Stimulated activated CD4-positive, alpha-beta T cell treated with anti-CD3 and anti-CD28 coated beads, Interleukin-2, amount 100 ng/mL, for 4 hours (primary cell): ENCODE data around the gene MESD.

ENCODE experiments used
- DNase-seq: peaks from one replicate; pipeline ENCODE4 v3.0.0-alpha.2; 2020; ENCODE audit warnings: low read depth

The MESD gene

GRCh38 chr15:80989518-80990478, at the start of gene MESD:
Gene MESD, minus strand, starts transcription at chr15:80989819. Its CDS starts 28 bp downstream, at chr15:80989791.
- peak; percentile 96 for DNase-seq

GRCh38 chr15:81038975-81039607, 49.5 kb upstream of the MESD start:
- no peak for DNase-seq

DNA sequence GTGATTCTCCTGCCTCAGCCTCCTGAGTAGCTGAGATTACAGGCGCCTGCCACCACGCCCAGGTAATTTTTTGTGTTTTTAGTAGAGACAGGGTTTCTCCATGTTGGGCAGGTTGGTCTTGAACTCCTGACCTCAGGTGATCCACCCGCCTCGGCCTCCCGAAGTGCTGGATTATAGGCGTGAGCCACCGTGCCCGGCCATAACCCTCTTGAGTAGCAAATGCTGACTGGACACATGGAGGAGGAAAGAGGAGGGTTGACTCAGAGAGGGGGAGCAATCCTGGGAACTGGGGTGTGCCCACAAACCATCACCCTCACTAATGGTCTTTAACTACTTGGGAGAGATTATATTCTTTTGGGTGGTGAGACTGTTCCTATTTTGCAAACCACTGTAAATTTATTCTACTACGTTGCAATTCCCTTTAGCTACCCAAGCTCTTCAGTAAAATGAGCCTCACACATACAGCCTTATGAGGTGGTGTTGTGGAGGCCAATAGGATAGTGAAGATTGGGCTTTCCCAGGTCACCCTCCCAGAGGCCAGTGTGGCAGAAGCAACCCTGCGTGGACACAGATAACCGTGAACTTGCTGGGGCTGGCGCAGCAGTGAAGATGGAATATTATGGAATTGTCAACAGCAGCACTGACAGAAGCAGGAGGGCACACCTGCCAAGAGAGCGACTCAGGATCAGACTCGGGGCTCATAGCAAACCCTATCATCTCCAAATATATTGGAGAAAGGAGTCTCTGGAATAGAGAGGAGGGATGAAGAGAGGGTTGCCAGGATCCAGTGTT, 48.5 kb upstream of the MESD start:
- DNase-seq: no peak

GRCh38 chr15:81033508-81033907, 43.9 kb upstream of the MESD start:
- no peak for DNase-seq

DNA sequence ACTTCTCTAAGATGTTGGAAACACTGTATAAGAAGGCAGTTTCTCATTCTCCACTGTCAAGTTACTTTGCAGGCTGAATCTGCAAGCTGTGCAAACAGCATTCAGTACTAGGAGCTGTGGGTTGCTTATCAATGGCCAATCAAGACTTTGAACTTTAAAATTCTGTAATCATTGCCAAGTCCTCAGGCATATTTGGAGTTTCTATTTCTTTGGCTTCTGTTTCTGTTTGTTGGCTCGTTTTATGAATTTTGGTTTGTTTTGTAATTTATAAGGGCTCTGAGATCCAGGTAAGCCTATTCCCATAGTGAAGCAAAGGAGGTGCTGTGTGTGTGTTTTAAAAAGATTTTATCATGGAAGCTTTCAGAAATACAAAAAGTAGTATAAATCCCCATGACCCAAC, 43.2 kb upstream of the MESD start:
- no peak for DNase-seq

DNA sequence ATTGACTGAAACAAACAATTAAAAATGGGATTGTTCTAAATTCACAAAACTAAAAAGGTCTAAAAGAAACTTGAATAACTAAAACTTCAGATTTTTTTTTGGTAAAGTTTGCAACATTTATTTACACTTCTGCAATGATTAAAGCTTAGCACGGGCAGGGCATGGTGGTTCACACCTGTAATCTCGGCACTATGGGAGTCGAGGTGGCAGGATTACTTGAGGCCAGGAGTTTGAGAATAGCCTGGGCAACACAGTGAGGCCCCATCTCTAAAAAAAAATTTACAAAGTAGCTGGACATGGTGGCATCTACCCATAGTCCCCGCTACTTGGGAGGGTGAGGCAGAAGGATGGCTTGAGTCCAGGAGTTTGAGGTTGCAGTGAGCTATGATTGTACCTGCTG, 42.7 kb upstream of the MESD start:
- no peak for DNase-seq

DNA sequence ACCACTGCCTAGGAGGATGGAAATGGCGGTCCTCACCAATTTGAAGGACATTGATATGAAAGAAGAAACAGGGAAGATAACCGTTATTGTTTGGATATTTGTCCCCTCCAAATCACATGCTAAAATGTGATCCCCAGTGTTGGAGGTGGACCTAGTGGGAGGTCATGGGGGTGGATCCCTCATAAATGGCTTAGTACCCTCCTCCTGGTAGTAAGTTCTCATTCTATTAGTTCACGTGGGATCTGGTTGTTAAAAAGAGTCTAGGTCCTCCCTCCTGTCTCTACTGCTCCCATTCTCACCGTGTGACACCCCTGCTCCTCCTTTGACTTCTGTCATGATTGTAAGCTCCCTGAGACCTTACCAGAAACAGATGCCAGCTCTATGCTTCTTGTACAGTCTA, 41.6 kb upstream of the MESD start:
- DNase-seq: no peak

DNA sequence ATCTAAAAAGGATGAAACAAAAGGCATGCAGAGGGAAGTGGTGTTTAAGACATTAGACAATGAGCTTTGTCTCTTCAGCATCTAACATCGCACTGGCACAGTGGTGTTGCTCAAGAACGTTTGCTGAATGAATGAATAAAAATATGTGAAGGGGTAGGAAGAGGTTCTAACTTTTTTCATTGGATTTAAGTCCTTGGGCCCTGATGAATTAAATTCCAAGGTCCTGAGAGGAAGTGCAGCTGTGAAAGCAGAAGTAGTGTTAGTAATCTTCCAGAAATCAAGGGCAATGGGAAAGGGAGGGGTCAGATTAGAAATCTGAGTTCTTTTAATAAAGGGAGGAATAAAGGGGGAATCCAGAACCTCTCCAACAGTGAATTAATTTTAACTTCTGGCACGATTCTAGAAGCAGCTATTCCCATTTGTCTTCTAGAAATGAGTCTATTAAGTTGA, 40.7 kb upstream of the MESD start:
- no peak for DNase-seq

- no peak for DNase-seq
Observed at GRCh38 chr15:81029414-81030300, 40.0 kb upstream of the MESD start.

DNA sequence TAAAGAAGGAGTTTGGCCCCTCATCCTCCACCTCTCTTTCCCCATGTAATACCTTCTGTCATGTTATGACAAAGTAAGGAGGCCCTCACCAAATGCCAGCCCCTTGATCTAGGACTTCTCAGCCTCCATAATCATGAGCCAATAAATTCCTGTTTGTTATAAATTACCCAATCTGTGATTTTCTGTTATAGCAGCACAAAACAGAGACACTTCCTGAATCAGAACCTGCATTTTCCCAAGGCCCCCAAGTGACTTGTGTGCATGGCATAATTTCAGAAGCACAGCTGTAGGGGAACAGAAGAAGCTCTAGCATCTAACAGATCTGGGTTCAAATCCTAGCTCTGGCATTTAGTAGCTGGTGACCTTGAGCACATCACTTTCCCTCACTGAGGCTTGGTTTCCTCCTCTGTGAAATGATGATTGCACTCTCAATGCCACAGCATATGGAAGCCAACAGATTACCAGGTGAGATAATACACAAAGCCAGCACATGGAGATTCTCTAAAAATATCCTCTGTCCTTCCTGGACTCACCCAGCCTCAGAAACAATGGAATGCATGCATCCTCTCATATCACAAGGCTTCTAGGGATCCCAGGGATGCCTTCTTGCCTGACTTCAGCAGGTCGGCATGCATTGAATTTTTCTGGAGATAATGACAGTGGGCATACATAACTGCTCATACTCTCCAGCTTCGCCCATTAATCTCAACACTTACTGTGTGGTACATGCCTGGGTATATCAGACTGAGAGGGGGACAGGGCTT, 37.4 kb upstream of the MESD start:
- DNase-seq: no peak

DNA sequence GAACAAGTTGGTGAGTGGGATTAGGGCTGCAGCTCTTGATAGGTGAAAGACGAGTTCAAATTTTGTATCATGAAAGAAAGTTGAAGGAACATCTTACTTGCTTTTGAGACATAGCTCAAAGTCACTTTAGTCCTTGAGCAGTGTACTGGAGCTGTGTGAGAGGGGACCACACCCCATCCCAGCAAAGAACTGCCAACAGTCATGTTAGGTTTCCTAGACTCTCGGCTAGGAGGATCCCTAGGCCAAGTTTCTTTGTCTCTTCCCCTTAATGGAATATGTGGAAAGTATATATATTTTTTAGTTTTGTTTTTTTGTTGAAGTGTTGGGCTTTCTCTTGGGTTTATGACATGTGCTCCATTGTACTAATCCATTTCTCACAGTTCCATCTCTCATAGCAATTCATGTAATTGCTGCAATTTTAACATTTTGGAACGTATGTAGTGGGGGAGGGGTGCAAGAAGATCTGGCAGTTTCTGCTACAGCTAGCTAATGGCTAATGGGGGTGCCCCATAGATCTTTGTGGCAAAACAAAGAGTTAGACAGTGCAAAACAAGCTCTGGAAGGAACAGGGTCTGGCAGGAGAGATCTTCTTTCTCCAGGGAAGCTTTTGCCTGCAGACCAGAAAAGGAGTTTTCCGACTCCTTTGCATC, 36.2 kb upstream of the MESD start:
- no peak for DNase-seq

GRCh38 chr15:81024936-81025335, 35.3 kb upstream of the MESD start:
- DNase-seq: no peak

GRCh38 chr15:81024265-81024872, 34.8 kb upstream of the MESD start:
- no peak for DNase-seq

DNA sequence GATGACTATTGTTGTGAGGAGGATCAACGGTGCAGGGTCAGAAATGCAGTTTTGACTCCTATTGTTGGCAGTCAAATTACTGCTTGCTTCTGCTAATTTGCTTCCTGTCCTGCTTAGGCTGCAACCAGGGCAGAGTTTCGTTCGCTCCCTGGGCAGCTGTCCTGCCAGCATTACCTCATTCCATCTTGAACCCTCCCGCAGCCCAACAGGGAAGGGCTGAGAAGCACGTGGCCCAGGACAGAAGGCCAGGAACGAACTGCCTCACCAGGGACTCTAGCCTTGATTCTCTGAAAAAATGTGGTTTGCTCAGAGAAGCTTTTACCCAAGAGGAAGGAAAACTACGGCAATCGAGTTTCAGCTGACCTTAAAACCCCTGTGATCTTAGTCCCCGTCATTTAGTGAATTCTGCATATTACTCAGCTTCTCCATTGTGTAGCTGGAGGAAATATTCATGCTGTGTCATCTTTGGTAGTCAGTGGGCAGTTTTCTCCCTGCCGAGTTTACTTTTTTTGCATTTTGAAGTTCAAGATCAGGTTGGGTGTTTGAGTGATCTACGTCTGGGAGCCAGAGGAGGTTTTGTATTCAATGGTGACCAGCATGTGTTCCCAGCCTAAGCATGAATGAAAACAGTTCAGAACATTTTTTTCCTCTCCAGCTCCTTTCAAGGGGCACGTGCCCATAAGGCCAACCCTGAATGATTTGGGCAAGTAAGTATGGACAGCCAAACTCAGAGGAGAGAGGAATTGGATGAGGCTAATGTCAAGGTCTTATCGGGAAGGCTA, 34.1 kb upstream of the MESD start:
- no peak for DNase-seq

GRCh38 chr15:81021321-81021720, 31.7 kb upstream of the MESD start:
- DNase-seq: no peak

- DNase-seq: no peak
Observed at GRCh38 chr15:81018197-81018596, 28.6 kb upstream of the MESD start.

GRCh38 chr15:81016489-81017068, 27.0 kb upstream of the MESD start:
- no peak for DNase-seq
